ENCODE results near the gene CTCFL.

DNA sequence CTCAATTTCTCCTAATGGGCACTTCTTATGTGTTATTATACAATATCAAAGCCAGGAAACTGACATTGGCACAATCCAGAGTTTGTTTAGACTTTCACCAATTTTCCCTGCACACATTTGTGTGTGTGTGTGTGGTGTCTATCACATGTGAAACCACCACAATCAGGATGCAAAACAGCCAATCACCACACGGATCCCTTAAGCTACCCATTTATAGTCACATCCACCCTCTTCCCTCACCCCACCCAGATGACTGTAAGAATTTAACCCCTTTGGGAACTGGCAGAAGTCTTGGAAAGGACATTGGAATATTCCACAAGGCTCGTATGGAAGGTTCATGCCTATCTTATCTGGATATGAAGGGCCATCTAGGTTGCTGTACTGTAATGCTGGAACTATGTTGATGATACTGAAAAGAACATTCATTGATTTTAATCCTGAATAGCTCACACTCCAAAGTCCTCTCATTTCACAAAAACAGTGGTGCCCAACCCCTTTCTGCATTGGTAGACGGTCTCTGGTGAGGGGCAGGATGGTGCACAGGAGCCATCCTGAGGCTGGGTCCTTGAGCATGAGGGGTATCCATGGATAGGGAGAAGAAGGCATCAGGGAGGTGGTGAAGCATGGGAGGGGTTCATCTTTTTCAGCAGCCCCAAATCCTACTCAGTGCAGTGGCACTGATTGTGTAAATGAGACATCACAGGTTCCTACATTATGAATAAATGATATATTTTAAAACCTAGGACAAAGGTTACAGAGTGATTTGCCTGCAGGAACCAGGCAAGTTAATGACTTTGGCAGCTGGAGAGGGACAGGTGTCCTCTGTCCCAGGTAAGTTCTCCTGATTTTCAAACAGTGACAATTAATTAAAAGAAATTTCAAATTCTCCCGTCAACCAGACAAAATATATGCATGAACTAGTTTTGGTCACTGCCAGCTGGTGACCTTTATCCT lies 12.1 kb upstream of the CTCFL start:
- TF ChIP-seq, protein P1, sequence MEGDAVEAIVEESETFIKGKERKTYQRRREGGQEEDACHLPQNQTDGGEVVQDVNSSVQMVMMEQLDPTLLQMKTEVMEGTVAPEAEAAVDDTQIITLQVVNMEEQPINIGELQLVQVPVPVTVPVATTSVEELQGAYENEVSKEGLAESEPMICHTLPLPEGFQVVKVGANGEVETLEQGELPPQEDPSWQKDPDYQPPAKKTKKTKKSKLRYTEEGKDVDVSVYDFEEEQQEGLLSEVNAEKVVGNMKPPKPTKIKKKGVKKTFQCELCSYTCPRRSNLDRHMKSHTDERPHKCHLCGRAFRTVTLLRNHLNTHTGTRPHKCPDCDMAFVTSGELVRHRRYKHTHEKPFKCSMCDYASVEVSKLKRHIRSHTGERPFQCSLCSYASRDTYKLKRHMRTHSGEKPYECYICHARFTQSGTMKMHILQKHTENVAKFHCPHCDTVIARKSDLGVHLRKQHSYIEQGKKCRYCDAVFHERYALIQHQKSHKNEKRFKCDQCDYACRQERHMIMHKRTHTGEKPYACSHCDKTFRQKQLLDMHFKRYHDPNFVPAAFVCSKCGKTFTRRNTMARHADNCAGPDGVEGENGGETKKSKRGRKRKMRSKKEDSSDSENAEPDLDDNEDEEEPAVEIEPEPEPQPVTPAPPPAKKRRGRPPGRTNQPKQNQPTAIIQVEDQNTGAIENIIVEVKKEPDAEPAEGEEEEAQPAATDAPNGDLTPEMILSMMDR (conservative IDR thresholded peaks at IDR 0.05; ENCODE audit: low read length): no peak
- no peak for TF ChIP-seq EZH2phosphoT487 (IDR thresholded peaks at IDR 0.05; ENCODE audit: borderline replicate concordance, low read depth, low read length)

Measured in OCI-LY7 (cell line).